Transverse colon (tissue), 3 donors: ENCODE data around the gene FRZB.

Experiments
- CTCF ChIP-seq, 5 experiments: fragments of 200-600 bp in 3 of 5; fragments of 450-650 bp in 2 of 5; sonication (generic) in 3 of 5; IDR thresholded peaks; 1 replicate in 2 of 5; 2 replicates in 3 of 5; pipeline ENCODE4 v1.5.1; 2016 to 2017; ENCODE audit warnings: antibody characterized with exemption in 5 of 5, inconsistent platforms in 3 of 5, mild to moderate bottlenecking in 2 of 5, moderate library complexity in 1 of 5
- POLR2A ChIP-seq: fragments of 450-650 bp; IDR thresholded peaks from one replicate; pipeline ENCODE4 v1.6.1; 2016; ENCODE audit warnings: antibody characterized with exemption, mild to moderate bottlenecking, moderate library complexity

- TF ChIP-seq CTCF (IDR thresholded peaks at IDR 0.05): no peak
- TF ChIP-seq POLR2A: no peak
Measured at GRCh38 chr2:182887753-182888415, 21.4 kb upstream of the FRZB start.
